Measurements from ENCODE around the gene TNS4. TPM values are rescaled to one million over a fixed set of nuclear protein-coding genes. Genes with fewer than 3 reads are reported as not detected.

Gene TNS4
- polyA plus RNA-seq, 2 donors: 25.4 to 74.8 TPM

- Histone ChIP-seq H3K27me3 (ENCODE audit: control insufficient read depth in 1 of 2, insufficient read depth in 2 of 2, low read length in 2 of 2) (no peaks in the 10 kb centered on the region), H3K4me3 (ENCODE audit: low read depth in 1 of 2, low read length in 2 of 2) (no peak overlapping the region), H3K36me3 (ENCODE audit: control insufficient read depth in 2 of 2, insufficient read depth in 2 of 2, low read length in 1 of 2) (no peaks in the 10 kb centered on the region), H3K4me1 (ENCODE audit: control insufficient read depth in 2 of 2, insufficient read depth in 2 of 2, low read length in 1 of 2) (peaks cover 0 to 16% of the 10 kb centered on the region in 2 donors), H3K9me3 (ENCODE audit: control insufficient read depth in 2 of 2, insufficient read depth in 1 of 2, low read depth in 1 of 2, low read length in 1 of 2) (no peaks in the 10 kb centered on the region), H3K27ac (ENCODE audit: low read depth in 2 of 2, low read length in 1 of 2) (peak overlapping the region in 1 of 2 donors; percentile 80)
- WGBS, 2 donors: 73 to 78% methylated on average over 2 of the region's 2 CpGs
Measured at GRCh38 chr17:40529991-40530390, 28.6 kb upstream of the TNS4 start.

GRCh38 chr17:40528692-40529417, 27.4 kb upstream of the TNS4 start:
- WGBS, 2 donors: 60 to 64% methylated on average over 10 of the region's 10 CpGs

DNA sequence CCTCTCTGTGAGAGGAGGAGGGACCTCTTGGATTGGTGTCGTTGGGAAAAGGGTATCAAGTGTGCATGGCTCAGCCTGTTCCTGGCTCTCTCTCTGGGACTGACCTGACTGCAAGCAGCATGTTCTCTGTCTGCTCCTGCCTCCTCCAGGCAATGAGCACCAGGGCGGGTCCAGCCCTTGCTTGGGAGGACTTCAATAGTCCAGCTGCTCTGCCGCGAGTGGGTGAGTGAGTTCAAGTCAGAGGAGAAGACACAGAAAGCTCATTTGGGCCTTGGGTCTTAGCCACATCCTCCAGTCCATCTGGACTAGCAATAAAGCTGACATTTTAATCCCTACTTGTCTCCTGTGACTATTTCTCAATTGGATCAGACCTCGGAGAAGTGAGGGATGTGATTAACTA, 25.2 kb upstream of the TNS4 start:
- H3K4me1 ChIP-seq (ENCODE audit: control insufficient read depth in 2 of 2, insufficient read depth in 2 of 2, low read length in 1 of 2): peaks cover 0 to 21% of the 10 kb centered on the region in 2 donors
- WGBS, 2 donors: 44 to 46% methylated on average over 5 of the region's 5 CpGs
- no peaks in the 10 kb centered on the region for H3K36me3 ChIP-seq (ENCODE audit: control insufficient read depth in 2 of 2, insufficient read depth in 2 of 2, low read length in 1 of 2)
- H3K27ac ChIP-seq (ENCODE audit: low read depth in 2 of 2, low read length in 1 of 2): no peak overlapping the region
- no peaks in the 10 kb centered on the region for H3K27me3 ChIP-seq (ENCODE audit: control insufficient read depth in 1 of 2, insufficient read depth in 2 of 2, low read length in 2 of 2)
- no peak overlapping the region for H3K4me3 ChIP-seq (ENCODE audit: low read depth in 1 of 2, low read length in 2 of 2)
- H3K9me3 ChIP-seq (ENCODE audit: control insufficient read depth in 2 of 2, insufficient read depth in 1 of 2, low read depth in 1 of 2, low read length in 1 of 2): no peaks in the 10 kb centered on the region

More at GRCh38 chr17:40528692-40529417, 27.4 kb upstream of the TNS4 start:
- H3K4me1 ChIP-seq (ENCODE audit: control insufficient read depth in 2 of 2, insufficient read depth in 2 of 2, low read length in 1 of 2): peaks cover 0 to 16% of the 10 kb centered on the region in 2 donors
- H3K27me3 ChIP-seq (ENCODE audit: control insufficient read depth in 1 of 2, insufficient read depth in 2 of 2, low read length in 2 of 2): no peaks in the 10 kb centered on the region
- no peaks in the 10 kb centered on the region for H3K9me3 ChIP-seq (ENCODE audit: control insufficient read depth in 2 of 2, insufficient read depth in 1 of 2, low read depth in 1 of 2, low read length in 1 of 2)
- no peaks in the 10 kb centered on the region for H3K36me3 ChIP-seq (ENCODE audit: control insufficient read depth in 2 of 2, insufficient read depth in 2 of 2, low read length in 1 of 2)
- H3K4me3 ChIP-seq (ENCODE audit: low read depth in 1 of 2, low read length in 2 of 2): no peak overlapping the region
- peak overlapping the region in 1 of 2 donors; percentile 7 for H3K27ac ChIP-seq (ENCODE audit: low read depth in 2 of 2, low read length in 1 of 2)

DNA sequence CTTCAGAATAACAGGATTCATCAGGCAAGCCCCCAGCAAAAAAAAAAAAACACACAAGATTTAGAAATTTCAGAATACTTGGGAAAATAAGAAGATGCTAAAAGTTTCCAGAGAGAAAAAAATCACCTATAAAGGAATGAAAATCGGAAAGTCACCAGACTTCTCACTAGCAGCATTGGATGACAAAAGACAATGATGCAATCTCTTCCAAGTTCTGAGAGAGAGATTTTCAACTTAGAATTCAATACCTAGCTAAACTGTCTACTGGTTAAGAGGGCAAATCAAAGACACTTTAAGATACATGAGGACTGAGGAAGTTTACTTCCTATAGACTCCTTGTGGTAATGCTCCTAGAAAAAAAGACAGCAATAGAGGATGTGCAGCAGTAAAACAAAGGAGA, 23.9 kb upstream of the TNS4 start:
- H3K4me1 ChIP-seq (ENCODE audit: control insufficient read depth in 2 of 2, insufficient read depth in 2 of 2, low read length in 1 of 2): peaks cover 0 to 17% of the 10 kb centered on the region in 2 donors
- no peaks in the 10 kb centered on the region for H3K36me3 ChIP-seq (ENCODE audit: control insufficient read depth in 2 of 2, insufficient read depth in 2 of 2, low read length in 1 of 2)
- WGBS, 2 donors: 93% methylated on average over 1 of the region's 1 CpG
- no peak overlapping the region for H3K4me3 ChIP-seq (ENCODE audit: low read depth in 1 of 2, low read length in 2 of 2)
- no peak overlapping the region for H3K27ac ChIP-seq (ENCODE audit: low read depth in 2 of 2, low read length in 1 of 2)
- no peaks in the 10 kb centered on the region for H3K27me3 ChIP-seq (ENCODE audit: control insufficient read depth in 1 of 2, insufficient read depth in 2 of 2, low read length in 2 of 2)
- H3K9me3 ChIP-seq (ENCODE audit: control insufficient read depth in 2 of 2, insufficient read depth in 1 of 2, low read depth in 1 of 2, low read length in 1 of 2): no peaks in the 10 kb centered on the region

DNA sequence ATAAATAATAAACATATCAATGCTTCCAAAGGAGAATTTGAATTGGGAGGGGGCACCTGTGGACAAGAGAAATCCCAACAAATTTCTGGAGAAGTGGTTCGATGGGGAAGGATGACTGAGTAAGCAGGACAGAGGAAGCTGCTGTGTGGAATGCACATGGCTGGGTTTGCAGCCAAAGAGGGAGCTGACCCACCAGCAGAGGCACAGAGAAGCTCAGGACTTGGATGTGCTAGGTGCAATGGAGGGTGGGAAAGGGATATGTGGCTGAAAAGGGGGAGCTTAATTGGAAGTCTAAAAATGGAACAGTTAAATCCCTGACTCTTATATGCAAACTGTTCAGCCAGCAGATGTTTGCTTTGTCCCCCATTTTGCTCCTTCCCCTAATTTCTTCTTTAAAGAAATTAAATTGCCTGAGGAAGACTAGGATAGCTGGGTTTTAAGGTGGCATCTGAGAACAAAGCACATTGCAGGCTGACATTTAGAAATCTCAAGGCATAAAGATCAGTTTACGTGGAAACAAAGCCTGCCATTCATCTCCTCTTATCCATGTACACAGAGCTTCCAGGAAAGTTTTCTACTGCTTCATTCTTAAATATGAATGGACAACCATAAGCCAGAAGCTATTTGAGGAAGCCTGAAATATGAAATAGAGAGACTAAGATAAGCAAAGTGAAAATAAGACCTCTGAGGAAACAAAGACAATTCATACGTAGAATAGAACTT, 23.0 kb upstream of the TNS4 start:
- H3K4me1 ChIP-seq (ENCODE audit: control insufficient read depth in 2 of 2, insufficient read depth in 2 of 2, low read length in 1 of 2): peaks cover 0 to 21% of the 10 kb centered on the region in 2 donors
- H3K4me3 ChIP-seq (ENCODE audit: low read depth in 1 of 2, low read length in 2 of 2): no peak overlapping the region
- H3K9me3 ChIP-seq (ENCODE audit: control insufficient read depth in 2 of 2, insufficient read depth in 1 of 2, low read depth in 1 of 2, low read length in 1 of 2): no peaks in the 10 kb centered on the region
- no peaks in the 10 kb centered on the region for H3K27me3 ChIP-seq (ENCODE audit: control insufficient read depth in 1 of 2, insufficient read depth in 2 of 2, low read length in 2 of 2)
- H3K27ac ChIP-seq (ENCODE audit: low read depth in 2 of 2, low read length in 1 of 2): peak overlapping the region; percentile 9 to 61
- 43 to 49% methylated on average over 3 of the region's 3 CpGs for WGBS, 2 donors
- H3K36me3 ChIP-seq (ENCODE audit: control insufficient read depth in 2 of 2, insufficient read depth in 2 of 2, low read length in 1 of 2): no peaks in the 10 kb centered on the region

GRCh38 chr17:40522961-40523310, 21.5 kb upstream of the TNS4 start:
- Histone ChIP-seq H3K4me1 (ENCODE audit: control insufficient read depth in 2 of 2, insufficient read depth in 2 of 2, low read length in 1 of 2) (peaks cover 0 to 28% of the 10 kb centered on the region in 2 donors), H3K4me3 (ENCODE audit: low read depth in 1 of 2, low read length in 2 of 2) (no peak overlapping the region), H3K36me3 (ENCODE audit: control insufficient read depth in 2 of 2, insufficient read depth in 2 of 2, low read length in 1 of 2) (no peaks in the 10 kb centered on the region), H3K27ac (ENCODE audit: low read depth in 2 of 2, low read length in 1 of 2) (peak overlapping the region; percentile 88 to 89), H3K27me3 (ENCODE audit: control insufficient read depth in 1 of 2, insufficient read depth in 2 of 2, low read length in 2 of 2) (no peaks in the 10 kb centered on the region), H3K9me3 (ENCODE audit: control insufficient read depth in 2 of 2, insufficient read depth in 1 of 2, low read depth in 1 of 2, low read length in 1 of 2) (no peaks in the 10 kb centered on the region)
- WGBS, 2 donors: 75 to 86% methylated on average over 5 of the region's 5 CpGs

GRCh38 chr17:40522250-40522960, 21.0 kb upstream of the TNS4 start:
- H3K36me3 ChIP-seq (ENCODE audit: control insufficient read depth in 2 of 2, insufficient read depth in 2 of 2, low read length in 1 of 2): no peaks in the 10 kb centered on the region
- H3K4me3 ChIP-seq (ENCODE audit: low read depth in 1 of 2, low read length in 2 of 2): no peak overlapping the region
- 73 to 76% methylated on average over 7 of the region's 7 CpGs for WGBS, 2 donors
- H3K4me1 ChIP-seq (ENCODE audit: control insufficient read depth in 2 of 2, insufficient read depth in 2 of 2, low read length in 1 of 2): peaks cover 0 to 28% of the 10 kb centered on the region in 2 donors
- H3K27me3 ChIP-seq (ENCODE audit: control insufficient read depth in 1 of 2, insufficient read depth in 2 of 2, low read length in 2 of 2): no peaks in the 10 kb centered on the region
- H3K9me3 ChIP-seq (ENCODE audit: control insufficient read depth in 2 of 2, insufficient read depth in 1 of 2, low read depth in 1 of 2, low read length in 1 of 2): no peaks in the 10 kb centered on the region
- H3K27ac ChIP-seq (ENCODE audit: low read depth in 2 of 2, low read length in 1 of 2): peak overlapping the region; percentile 88 to 89

- Histone ChIP-seq H3K36me3 (ENCODE audit: control insufficient read depth in 2 of 2, insufficient read depth in 2 of 2, low read length in 1 of 2) (no peaks in the 10 kb centered on the region), H3K9me3 (ENCODE audit: control insufficient read depth in 2 of 2, insufficient read depth in 1 of 2, low read depth in 1 of 2, low read length in 1 of 2) (no peaks in the 10 kb centered on the region), H3K4me3 (ENCODE audit: low read depth in 1 of 2, low read length in 2 of 2) (no peak overlapping the region), H3K4me1 (ENCODE audit: control insufficient read depth in 2 of 2, insufficient read depth in 2 of 2, low read length in 1 of 2) (peaks cover 0 to 30% of the 10 kb centered on the region in 2 donors), H3K27me3 (ENCODE audit: control insufficient read depth in 1 of 2, insufficient read depth in 2 of 2, low read length in 2 of 2) (no peaks in the 10 kb centered on the region), H3K27ac (ENCODE audit: low read depth in 2 of 2, low read length in 1 of 2) (peak overlapping the region; percentile 84 to 88)
- 90 to 93% methylated on average over 14 of the region's 14 CpGs for WGBS, 2 donors
Measured at GRCh38 chr17:40520991-40521453, 19.6 kb upstream of the TNS4 start.

- Histone ChIP-seq H3K27me3 (ENCODE audit: control insufficient read depth in 1 of 2, insufficient read depth in 2 of 2, low read length in 2 of 2) (no peaks in the 10 kb centered on the region), H3K27ac (ENCODE audit: low read depth in 2 of 2, low read length in 1 of 2) (peak overlapping the region; percentile 48 to 57), H3K4me1 (ENCODE audit: control insufficient read depth in 2 of 2, insufficient read depth in 2 of 2, low read length in 1 of 2) (peaks cover 0 to 30% of the 10 kb centered on the region in 2 donors), H3K36me3 (ENCODE audit: control insufficient read depth in 2 of 2, insufficient read depth in 2 of 2, low read length in 1 of 2) (no peaks in the 10 kb centered on the region), H3K4me3 (ENCODE audit: low read depth in 1 of 2, low read length in 2 of 2) (no peak overlapping the region), H3K9me3 (ENCODE audit: control insufficient read depth in 2 of 2, insufficient read depth in 1 of 2, low read depth in 1 of 2, low read length in 1 of 2) (no peaks in the 10 kb centered on the region)
- 63 to 66% methylated on average over 5 of the region's 5 CpGs for WGBS, 2 donors
Measured at GRCh38 chr17:40519089-40519775, 17.8 kb upstream of the TNS4 start.

All from esophagus (tissue), 2 donors.